ENCODE measurements around the gene MET.

DNA sequence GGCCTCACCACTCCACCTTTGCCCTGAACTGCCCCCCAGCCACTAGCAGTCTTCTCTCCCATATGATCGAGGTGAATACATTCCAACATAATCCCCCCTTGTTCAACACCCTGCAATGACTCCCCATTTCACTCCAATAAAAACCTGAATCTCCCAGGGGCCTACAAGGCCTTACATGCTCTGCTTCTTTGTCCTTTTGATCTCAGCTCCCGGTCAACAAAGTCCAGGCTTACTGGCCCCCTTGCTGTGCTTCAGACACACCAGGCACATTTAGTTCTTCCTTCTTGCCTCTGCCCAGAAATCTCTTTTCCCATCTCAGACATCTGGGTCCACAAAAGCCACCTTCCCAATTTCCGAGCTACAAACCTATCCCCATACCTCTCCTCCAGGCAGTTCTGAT, 14.0 kb downstream of the MET start:
- TF ChIP-seq, protein P1, sequence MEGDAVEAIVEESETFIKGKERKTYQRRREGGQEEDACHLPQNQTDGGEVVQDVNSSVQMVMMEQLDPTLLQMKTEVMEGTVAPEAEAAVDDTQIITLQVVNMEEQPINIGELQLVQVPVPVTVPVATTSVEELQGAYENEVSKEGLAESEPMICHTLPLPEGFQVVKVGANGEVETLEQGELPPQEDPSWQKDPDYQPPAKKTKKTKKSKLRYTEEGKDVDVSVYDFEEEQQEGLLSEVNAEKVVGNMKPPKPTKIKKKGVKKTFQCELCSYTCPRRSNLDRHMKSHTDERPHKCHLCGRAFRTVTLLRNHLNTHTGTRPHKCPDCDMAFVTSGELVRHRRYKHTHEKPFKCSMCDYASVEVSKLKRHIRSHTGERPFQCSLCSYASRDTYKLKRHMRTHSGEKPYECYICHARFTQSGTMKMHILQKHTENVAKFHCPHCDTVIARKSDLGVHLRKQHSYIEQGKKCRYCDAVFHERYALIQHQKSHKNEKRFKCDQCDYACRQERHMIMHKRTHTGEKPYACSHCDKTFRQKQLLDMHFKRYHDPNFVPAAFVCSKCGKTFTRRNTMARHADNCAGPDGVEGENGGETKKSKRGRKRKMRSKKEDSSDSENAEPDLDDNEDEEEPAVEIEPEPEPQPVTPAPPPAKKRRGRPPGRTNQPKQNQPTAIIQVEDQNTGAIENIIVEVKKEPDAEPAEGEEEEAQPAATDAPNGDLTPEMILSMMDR (IDR thresholded peaks at IDR 0.05), result no peak
- no peak for TF ChIP-seq EP300 (IDR thresholded peaks at IDR 0.05)
